Hematopoietic multipotent progenitor cell treated with erythropoietin and hydrocortisone succinate and interleukin-3 and kit ligand, for 8 days (in vitro differentiated cells): Measurements from ENCODE around the gene KCNA5.

Source experiments
- DNase-seq: peaks from one replicate; pipeline ENCODE4 v3.0.0-alpha.2; 2015

Gene KCNA5

DNA sequence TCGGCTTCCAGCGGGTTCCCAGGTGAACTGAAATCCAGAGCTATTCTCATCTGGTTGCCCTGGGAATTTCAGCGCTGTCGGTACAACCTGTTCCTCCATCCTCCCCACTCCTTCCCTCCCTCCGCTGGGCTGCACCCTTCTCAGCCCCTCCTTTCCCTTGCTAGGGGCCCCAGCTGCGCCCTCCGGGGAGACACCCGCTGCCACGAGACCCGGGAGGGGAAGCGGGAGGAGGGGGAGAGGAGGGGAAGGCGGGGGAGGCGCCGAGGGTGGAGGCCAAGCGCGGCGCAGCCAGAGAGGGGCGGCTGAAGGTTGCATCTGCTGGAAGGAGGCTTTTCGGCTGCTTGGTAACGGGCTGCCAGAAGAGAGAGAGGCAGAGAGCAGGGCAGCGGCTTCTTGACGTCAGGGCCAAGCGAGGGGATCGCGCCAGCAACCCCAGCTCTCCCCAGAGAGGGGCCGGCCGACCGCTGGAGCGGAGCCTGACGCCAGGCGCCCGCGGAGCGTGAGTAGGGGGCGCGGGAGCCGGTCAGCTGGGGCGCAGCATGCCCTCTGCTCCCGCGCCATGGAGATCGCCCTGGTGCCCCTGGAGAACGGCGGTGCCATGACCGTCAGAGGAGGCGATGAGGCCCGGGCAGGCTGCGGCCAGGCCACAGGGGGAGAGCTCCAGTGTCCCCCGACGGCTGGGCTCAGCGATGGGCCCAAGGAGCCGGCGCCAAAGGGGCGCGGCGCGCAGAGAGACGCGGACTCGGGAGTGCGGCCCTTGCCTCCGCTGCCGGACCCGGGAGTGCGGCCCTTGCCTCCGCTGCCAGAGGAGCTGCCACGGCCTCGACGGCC is at the start of gene KCNA5:
Gene KCNA5 (plus strand): TSS at position 291 of the 831 bp plus-strand sequence. CDS start 269 bp downstream, at position 560.
- DNase-seq, result no peak

DNA sequence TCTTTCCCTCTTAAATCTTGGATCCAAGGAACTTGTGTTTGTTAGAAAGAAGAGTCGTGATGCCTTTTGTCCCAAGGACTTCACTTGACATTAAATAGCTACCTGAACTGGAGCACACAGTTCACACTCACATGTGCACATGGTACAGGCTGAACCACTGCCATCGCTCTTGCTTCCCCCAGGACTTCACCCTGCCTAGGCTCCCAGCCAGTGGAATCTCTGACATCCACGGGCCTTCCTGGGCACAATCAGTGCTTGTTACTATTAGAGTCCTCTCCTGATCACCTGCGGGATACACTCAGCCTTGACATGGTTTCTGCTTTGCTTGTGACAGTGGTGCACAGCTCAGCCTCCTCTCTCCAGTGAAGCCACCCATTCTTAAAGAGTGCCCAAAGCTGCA is 49.1 kb upstream of the KCNA5 start:
- DNase-seq, result no peak

DNA sequence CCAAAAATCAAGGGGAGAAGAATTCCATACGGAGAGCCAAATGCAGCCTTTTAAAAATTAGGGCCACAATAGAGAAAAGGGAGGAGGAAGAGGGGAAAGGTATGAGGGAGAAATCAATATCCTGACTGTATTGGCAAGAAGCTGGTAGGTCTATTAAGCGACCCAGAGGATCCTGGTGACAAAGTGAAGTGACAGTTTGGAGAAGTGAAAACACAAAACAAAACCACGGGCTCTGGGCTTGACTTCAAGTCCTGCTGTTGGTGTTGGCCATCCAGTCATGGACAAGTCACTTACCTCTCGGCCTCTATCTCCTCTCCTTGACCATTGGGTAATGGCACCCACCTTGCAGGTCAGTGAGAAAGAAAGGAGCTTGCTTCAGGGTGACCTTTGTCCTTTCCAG is 47.0 kb upstream of the KCNA5 start:
- DNase-seq, result no peak

DNA sequence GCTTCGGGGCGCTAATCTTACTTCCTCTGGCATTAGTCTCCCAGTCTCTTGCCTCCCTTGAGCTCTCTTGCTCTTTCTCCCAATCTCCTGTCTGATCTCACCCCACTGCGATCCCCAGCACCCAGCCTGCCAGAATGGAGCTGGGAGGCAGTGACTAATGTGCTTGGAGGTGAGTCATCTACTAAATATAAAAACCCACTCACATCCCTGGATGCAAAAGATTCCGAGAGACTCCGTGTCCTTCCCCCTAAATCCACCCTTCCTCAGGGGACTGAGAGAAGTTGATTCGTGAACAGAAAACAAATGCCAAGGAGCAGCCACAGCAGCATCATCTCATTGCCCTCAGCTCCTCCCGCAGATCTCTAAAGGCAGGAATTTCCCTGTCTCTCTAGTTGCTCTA is 45.7 kb upstream of the KCNA5 start:
- no peak for DNase-seq

DNA sequence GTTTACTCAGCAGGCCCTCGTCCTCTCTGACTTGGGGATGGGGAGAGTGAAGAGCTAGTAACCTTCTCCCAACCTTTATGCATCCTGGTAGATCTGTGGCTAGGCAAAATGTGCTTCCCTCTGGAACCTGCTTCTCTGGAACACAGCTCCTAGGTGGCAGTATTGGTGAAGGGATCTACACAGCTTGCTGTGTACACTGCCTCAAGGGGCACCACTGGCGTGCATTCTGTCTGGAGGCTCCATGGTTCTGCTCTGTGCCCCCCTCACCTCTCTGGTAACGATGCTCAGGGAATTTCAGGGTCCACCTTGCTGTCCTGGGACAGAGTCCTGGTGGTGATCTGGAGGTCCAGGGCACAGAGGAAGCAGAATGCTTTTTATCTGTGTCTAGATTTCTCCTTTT is 43.5 kb upstream of the KCNA5 start:
- DNase-seq, result no peak

DNA sequence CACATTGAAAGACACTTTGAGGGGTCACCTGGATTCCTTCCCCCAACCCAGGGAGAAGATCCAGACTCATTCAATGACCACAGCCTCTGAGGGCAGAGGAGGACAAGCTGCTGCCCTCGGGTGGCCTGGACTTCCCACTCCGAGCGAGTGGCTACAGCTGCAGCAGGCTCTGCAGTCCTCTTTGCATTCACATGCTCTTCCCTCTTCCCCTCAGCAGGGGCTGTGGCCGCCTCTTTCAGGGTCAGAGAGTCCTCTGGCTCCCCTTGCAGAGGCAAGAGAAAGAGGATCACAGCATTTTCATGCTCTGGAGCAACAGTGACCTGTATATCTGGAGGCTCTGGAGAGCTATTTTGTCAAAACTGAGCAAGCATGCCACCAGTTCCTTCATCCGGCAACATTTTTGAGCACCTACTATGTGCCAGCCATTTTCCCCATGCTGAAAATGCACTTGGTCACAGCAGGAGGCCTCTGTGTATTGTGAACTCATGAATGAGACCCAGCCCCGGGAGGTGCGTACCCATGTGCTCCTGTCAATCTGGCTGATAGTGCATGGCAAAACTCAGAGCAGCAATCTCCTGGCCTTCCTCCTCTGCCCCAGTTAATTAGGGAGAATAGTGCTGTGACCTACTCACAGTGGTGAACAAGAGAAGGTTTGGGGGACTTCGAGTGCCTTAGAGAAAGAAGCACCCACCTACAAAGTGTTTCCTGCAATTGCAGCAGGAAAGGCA is 42.9 kb upstream of the KCNA5 start:
- DNase-seq, result no peak

DNA sequence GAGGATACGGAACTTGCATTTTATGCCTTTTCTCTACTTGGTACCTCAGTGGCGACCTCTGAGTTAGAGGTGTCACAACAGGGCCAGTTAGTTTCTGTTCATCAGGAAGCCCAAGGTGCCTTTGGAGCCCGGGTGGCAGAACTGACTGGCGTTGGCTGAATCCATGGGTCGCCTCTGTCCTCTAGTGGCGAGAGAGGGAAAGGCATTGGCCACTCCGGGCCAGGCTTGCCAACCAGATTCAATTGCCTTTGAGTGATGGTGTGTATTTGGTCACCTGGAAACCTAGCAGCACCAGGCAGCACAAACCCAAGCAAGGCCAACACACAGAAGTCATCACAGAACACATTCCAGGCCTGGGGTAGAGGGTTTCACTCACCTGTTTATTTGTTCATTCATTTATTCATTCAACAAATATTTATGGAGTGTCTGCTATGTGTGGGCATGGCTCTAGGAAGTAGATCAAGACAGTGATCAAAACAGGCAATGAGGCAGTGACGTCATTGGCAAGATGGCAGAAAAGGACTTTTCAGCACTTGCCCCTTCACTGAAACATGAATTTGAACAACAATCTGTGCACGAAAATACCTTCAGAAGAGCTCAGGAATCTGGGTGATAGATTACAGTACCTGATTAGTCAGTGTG is 40.5 kb upstream of the KCNA5 start:
- DNase-seq, result peak; percentile 40

DNA sequence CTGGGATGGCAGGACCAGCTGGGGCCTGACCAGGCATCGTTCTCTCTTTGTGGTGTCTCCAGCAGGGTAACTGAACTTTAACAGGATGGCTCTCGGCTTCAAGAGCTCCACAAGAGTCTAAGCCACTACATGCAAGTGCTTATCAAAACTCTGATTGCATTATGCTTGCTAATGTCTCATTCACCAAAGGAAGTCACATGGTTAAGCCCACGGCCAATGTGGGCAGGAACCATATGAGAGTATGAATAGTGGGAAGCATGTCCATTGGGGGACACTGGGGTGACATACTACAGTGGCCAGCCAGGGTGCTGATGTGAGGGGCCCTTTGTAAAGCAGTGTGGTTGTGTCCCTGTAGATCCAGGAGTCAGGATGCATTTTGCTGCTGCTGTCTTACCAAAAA is 35.0 kb upstream of the KCNA5 start:
- DNase-seq, result no peak

DNA sequence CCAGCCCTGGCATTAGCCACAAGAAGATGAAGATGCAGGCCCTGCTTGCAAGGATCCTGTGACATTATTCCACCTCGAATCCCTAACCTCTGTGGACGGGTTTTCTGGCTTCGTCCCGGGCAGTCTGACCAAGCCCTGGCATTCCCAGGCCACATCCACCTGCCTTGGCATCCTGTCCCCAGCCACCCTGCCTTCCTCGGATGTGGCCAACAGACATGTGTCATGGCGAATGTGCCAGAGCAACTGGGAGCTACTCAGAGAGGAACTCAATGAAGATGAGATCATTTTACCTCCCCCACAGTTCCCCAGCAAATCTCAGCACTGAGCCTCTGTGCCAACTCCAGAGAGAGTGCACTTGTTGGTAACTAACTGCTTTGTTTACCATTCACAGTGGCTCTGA is 33.5 kb upstream of the KCNA5 start:
- no peak for DNase-seq

DNA sequence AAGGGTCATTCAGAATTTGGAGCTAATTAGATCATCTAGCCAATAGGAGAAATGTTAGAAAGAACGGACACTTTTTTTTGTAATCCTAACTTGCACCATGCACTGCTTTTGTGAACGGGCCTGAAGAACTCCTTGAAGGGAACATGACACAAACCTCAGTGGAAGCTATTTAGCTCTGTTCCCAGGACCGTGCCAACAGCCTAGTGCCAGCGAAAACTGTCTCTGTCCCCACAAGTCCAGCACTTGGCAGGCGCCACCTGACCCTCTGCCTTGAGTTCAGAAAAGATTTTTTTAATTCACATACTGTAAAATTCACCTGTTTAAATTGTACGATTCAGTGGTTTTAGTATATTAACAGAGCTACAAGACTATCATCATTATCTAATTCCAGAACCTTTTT is 31.3 kb upstream of the KCNA5 start:
- no peak for DNase-seq

DNA sequence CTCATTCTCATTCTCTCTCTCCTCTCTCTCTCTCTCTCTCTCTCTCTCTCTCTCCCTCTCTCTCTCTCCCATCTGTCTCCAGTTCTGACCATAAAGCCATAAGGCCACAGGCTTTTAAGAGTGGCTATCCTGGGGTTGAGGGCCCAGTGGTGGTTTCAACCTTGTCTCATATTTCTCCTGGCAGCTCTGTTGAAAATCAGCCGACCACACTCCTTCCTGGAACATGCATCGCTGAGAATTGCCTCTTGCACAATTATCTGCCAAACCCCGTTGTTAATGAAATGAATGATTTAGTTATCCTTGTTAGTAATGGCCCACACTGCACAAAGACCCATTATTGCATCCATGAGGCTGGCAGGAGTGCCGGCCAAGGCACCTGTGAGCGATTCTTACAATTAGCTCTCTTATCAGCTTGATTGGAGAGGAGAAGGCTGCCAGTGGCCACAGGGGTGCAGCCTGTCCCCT is 30.4 kb upstream of the KCNA5 start:
- DNase-seq, result no peak

DNA sequence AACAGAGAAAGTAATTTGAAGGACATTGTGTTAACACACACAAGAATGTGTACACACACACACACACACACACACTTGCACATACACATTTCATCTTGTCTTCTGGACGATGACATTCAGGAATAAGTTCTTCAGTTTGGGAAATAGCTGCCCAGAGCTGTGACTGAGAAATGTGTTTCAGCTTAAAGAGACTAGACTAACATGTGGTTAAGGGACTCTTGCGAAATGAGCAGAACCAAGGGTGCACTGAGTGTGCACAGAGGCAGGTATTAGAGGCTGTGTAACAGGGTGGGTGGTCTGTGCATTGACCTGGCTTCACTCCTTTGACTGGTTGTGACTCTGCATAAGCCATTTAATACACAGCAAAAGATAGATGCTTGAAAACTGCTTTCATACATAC is 29.4 kb upstream of the KCNA5 start:
- DNase-seq, result no peak

DNA sequence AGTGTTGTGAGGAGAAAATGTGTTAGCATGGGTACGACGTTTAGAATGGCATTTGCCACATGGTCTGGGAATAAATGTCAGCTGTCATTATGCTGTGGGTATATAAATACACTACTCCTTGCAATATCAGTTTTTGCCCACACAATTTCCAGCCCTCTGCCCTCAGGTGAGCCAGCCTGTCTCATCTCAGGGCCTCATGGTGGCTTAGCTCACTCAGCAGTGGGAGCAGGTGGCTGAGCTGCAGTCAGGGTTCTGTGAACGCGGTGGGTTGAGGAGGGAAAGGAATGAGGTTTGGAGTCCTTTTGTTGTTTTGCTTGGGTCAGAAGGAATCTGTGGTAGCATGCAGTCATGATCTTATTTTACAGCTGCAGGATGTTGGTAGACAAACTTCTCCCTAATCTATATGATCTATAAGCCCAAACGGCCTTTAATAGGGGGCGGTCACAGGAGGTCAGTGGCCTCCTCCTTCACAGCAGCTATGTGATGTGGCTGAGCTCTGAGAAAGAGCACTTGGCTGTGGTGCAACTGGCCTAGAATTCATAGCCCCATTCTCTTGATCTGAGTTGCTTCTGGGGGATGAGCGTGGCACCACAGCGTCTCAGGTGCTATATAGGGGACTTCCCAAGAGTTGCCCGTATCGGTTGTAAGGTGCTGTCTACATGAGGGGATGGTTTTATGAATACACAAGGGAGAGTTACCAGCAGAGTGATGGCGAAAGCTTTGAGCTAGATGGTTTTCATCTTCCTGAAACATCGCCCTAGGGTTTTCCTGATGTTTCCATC is 27.8 kb upstream of the KCNA5 start:
- DNase-seq, result no peak

DNA sequence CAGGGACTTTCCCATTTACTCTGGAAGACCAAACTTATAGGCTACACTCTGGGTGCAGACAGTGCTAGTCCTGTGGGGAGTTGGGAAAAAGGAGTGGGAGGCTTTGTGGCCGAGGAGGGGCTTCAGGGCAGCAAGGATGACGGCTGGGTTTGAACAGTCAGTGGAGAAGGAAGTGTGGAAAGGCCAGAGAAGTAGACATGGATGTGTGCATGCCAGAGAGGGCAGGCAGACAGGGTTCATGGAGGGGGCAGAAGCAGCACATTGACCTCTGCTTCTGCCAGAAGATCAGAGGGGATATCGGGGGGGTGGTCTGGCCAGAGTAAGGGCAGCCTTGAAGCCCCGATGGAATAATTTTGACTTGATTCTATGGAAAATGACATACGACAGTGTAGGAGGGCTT is 27.2 kb upstream of the KCNA5 start:
- DNase-seq, result no peak

DNA sequence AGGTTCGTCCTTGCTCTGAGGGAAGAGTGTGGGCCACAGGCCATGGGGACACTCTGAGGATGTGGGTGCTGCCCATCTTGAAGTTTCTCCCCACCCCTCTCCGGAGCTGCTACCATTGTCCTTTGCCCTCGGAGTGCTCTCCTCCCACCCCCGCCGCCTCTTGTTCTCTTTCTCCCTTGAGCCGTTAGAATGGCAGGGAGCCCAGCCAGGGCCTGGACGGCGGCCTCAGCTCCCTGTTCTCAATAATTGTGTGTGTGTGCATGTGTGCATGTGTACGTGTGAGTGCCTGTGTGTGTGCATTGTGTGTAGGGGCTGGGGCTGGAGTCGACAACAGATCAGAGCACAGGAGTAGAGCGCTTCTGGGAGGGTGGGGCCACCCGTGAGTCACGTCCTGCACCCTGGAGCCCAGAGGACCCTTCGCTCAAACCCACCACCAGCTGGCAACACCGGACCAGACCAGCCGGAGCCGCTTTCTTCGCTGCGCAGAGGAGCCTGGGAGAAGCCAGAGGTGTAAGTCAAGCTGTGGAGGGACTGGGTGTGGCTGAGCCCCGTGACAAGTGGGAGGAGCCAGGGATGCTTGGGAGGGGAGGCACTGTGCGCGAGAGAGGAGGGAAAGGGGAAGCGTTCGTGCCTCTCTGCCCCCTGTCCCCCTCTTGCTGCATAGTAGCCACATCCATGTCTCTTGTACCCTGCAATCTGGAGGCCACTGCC is 25.9 kb upstream of the KCNA5 start:
- no peak for DNase-seq

DNA sequence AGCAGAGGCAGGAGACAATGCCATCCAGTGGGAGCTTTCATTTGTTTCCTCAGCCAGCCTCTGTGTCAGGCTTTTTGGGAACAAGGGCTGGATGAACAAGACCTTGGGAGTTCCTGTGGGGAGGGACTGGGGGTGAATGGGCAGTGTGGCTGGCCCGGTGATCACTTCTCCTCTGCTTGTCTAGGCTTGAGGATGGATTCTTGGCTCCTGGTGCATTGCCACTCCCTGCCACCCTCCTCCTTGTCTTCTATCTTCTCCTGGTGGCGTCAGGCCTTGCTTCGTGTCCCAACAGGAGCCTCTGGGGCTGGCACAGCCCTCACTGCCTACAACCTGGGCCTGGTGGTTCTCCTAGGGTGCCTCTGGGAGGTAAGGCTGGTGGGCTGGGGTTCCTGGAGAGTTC is 25.0 kb upstream of the KCNA5 start:
- DNase-seq, result no peak

DNA sequence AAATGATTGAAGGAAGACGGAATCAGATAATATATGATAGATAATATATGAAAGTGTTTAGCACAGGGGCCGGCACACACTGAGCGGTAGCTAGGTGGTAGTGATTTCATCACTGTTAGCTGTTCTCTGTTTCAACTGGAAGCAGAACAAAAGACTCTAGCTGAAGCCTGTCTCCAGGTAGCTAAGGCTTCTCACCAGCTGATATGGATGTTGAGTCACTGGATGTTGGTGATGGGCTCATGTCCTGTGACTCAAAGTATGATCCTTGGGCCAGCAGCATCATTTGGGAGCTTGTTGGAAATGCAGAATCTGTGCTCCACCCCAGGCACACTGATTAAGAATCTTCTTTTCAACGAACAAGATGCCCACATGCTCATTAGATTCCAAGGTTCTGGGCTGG is 21.7 kb upstream of the KCNA5 start:
- no peak for DNase-seq

DNA sequence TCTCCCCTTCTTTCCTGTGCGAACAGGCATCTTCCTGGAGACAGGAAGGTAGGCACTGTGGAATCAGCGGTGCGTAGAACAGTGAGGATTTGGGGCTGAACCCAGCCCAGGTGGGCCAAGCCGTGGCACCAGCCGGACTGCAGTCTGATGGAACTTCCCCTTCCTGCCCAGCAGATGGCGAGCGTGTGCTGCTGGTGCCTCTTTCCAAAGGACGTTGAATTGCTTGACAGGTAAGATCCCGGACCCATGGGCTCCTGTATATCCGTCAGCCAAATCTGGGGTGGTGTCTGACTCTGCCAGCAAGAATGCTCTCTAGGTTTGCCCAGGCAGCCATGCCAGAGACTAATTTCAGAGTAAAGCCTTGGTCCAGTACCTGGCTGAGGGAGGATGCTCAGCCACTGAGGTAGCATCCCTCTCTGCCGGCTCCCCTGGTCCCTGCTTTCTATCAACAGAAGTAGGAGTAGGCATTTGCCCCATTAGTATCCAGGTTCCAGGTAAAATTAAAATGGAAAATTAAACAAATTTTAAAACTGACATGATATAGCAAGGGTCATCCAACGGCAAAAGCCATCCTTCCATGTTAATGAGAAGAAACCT is 21.1 kb upstream of the KCNA5 start:
- peak; percentile 32 for DNase-seq

DNA sequence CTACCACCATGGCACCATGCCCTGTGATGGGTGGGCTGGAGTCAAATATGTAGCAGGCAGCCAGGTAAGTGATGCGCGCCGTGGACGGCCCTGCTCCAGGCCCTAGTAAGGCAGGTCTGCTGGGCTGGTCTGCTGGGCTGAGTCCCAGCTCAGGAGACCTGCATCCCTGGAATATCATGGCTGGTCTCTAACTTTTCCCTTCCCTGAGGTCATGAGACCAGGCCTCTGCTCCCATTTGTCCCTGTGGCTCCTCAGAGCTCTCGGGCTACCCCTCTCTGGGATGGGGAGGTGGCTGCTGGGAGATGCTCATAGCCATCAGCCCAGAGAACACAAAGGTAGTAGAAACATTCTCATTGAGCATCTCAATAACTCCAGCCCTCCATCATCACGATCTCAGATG is 19.8 kb upstream of the KCNA5 start:
- no peak for DNase-seq

DNA sequence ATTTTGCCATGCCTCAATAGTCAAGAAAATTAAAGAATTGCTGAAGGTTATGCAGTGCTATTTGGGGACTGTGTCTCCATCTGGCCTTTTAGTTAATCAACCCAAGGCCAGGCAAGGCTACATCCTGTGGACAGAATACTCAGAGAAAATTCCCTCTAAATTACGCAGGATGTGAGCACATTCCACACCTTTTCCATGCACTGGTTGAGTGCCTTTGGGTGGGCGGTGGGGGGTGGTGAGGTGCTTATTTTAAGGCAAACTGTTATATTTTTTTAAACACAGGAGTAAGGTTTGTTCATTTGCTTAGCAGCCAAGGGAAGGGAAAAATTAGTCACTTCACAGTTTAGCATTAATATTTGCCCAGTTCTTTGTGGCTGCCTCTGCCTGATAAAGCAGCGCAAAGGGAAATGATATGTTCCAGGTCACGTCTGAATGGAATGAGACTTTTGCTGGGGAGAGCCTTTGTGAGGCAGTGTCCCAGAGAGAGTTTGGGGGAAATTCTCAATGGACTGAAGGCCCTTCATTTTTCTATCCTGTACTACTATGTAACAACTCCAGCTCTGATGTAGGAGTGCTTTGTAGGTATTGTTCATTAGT is 17.2 kb upstream of the KCNA5 start:
- DNase-seq, result no peak

DNA sequence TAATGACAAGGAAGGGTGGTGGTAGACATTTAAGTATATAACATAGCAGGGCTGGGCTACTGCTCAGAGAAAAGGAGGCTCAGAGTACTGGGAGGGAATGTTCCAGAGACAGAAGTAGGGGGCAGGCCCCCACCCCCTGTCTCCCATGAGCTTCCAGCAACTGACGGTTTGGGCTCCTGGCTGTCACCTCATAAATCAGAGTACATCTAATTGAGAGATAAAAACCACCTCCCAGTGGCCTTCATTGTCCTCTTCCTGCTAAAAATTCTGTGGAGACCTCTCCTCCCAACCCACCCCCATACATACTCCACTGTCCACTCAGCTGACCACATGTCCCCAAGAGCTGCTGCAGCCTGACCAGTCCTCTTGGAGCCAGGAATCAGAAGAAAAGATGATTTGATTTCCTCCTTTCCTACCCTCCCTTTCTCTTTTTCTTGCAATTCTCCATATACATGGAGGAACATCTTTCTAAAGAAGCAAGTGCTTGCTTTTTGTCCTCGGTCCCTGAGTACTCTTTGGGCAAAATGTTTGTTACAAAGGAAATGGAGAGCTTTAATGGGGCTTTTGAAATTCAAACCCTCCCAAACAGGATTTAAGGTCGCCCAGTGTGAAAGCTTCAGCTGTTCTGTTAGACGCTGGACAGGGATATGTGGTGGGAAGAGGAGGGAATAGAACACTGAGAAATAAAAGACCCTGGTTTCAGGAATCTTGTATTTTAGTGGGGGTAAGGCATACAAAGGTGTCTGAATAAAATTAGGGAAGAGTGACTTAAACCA is 16.4 kb upstream of the KCNA5 start:
- no peak for DNase-seq
